Measurements from ENCODE around the gene FNDC3A.
"Not testable (repeated sequence)": the region's sequence is repeated elsewhere in the genome, so short reads cannot be mapped to it uniquely, and the experiment has no call there.

The FNDC3A gene

DNA sequence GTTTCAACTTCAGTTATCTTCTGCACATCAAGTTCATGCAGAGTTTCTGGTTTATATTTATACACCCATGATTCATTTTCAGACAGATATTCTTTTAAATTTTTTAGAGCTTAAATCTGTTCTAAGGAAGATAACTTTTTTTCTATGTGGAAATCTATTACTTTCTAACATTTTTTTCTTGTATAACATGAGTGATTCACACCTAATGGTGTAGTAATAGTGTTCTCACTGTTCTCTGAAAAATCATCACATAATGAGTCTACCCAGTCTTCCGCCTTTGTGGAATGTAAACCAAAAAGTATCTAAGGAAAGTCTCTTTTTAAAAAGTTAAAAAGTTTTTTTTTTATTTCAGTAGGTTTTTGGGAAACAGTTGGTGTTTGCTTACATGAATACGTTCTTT is 70.8 kb downstream of the FNDC3A start:
- H3K4me1 ChIP-seq (ENCODE audit: control insufficient read depth in 1 of 2, insufficient read depth in 2 of 2, low read length in 2 of 2) = no peaks in the 10 kb centered on the region
- peaks cover 0 to 3% of the 10 kb centered on the region in 2 donors for H3K9me3 ChIP-seq (ENCODE audit: control insufficient read depth in 1 of 2, low read length in 2 of 2)
- no peaks in the 10 kb centered on the region for H3K27me3 ChIP-seq (ENCODE audit: low read depth, low read length)
- no peak overlapping the region for H3K27ac ChIP-seq (ENCODE audit: low read length)
- H3K4me3 ChIP-seq (ENCODE audit: low read depth in 1 of 2, low read length in 2 of 2) = no peak overlapping the region
- no peaks in the 10 kb centered on the region for H3K36me3 ChIP-seq (ENCODE audit: control insufficient read depth in 1 of 2, insufficient read depth in 2 of 2, low read length in 2 of 2)

- H3K4me1 ChIP-seq (ENCODE audit: control insufficient read depth in 1 of 2, insufficient read depth in 2 of 2, low read length in 2 of 2) = no peaks in the 10 kb centered on the region
- no peaks in the 10 kb centered on the region for H3K27me3 ChIP-seq (ENCODE audit: low read depth, low read length)
- H3K4me3 ChIP-seq (ENCODE audit: low read depth in 1 of 2, low read length in 2 of 2) = no peak overlapping the region
- peaks cover 0 to 3% of the 10 kb centered on the region in 2 donors for H3K9me3 ChIP-seq (ENCODE audit: control insufficient read depth in 1 of 2, low read length in 2 of 2)
- H3K27ac ChIP-seq (ENCODE audit: low read length) = no peak overlapping the region
- H3K36me3 ChIP-seq (ENCODE audit: control insufficient read depth in 1 of 2, insufficient read depth in 2 of 2, low read length in 2 of 2) = peaks cover 0 to 4% of the 10 kb centered on the region in 2 donors
These were observed 77.1 kb downstream of the FNDC3A start for GRCh38 chr13:49052813-49053212.

DNA sequence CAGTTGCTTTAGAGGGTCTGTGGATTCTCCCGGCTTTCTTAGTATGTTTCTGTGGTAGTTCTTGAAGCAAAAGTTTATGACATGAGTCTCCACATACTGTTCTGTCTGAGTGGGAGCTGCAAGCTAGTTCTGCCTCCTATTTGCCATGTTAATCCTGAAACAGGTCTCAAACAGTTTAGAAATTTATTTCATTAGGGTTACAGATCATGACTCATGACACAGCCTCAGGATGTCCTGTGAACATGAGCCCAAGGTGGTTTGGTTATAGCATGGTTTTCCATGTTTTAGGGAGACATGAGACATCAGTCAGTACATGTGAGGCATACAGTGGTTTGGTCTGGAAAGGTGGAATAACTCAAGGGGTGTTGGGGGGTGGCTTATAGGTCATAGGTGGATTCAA is 77.5 kb downstream of the FNDC3A start:
- H3K4me3 ChIP-seq (ENCODE audit: low read depth in 1 of 2, low read length in 2 of 2) = no peak overlapping the region
- no peak overlapping the region for H3K27ac ChIP-seq (ENCODE audit: low read length)
- H3K27me3 ChIP-seq (ENCODE audit: low read depth, low read length) = no peaks in the 10 kb centered on the region
- H3K9me3 ChIP-seq (ENCODE audit: control insufficient read depth in 1 of 2, low read length in 2 of 2) = peaks cover 0 to 3% of the 10 kb centered on the region in 2 donors
- H3K36me3 ChIP-seq (ENCODE audit: control insufficient read depth in 1 of 2, insufficient read depth in 2 of 2, low read length in 2 of 2) = peaks cover 0 to 4% of the 10 kb centered on the region in 2 donors
- no peaks in the 10 kb centered on the region for H3K4me1 ChIP-seq (ENCODE audit: control insufficient read depth in 1 of 2, insufficient read depth in 2 of 2, low read length in 2 of 2)

GRCh38 chr13:49053906-49054305 is 78.2 kb downstream of the FNDC3A start:
- Histone ChIP-seq H3K27me3 (ENCODE audit: low read depth, low read length) (no peaks in the 10 kb centered on the region), H3K4me1 (ENCODE audit: control insufficient read depth in 1 of 2, insufficient read depth in 2 of 2, low read length in 2 of 2) (no peaks in the 10 kb centered on the region), H3K4me3 (ENCODE audit: low read depth in 1 of 2, low read length in 2 of 2) (no peak overlapping the region), H3K36me3 (ENCODE audit: control insufficient read depth in 1 of 2, insufficient read depth in 2 of 2, low read length in 2 of 2) (peaks cover 0 to 4% of the 10 kb centered on the region in 2 donors), H3K27ac (ENCODE audit: low read length) (no peak overlapping the region), H3K9me3 (ENCODE audit: control insufficient read depth in 1 of 2, low read length in 2 of 2) (no peaks in the 10 kb centered on the region)

DNA sequence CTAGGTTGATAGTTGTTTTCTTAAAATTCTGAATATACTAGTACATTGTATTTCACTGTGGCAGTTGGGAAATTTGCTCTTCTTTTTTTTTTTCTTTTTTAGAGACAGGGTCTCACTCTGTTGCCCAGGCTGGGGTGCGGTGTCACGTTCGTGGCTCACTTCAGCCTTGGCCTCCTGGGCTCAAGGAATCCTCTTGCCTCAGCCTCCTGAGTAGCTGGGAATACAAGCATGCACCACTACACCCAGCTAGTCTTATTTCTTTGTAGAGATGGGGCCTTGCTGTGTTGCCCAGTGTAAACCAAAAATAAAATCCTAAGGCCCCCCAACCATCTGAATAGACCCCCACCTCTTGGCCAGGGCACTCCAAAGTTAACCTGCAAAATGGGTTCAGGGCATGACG is 79.3 kb downstream of the FNDC3A start:
- no peaks in the 10 kb centered on the region for H3K9me3 ChIP-seq (ENCODE audit: control insufficient read depth in 1 of 2, low read length in 2 of 2)
- no peaks in the 10 kb centered on the region for H3K27me3 ChIP-seq (ENCODE audit: low read depth, low read length)
- no peak overlapping the region for H3K27ac ChIP-seq (ENCODE audit: low read length)
- no peaks in the 10 kb centered on the region for H3K4me1 ChIP-seq (ENCODE audit: control insufficient read depth in 1 of 2, insufficient read depth in 2 of 2, low read length in 2 of 2)
- H3K36me3 ChIP-seq (ENCODE audit: control insufficient read depth in 1 of 2, insufficient read depth in 2 of 2, low read length in 2 of 2) = peaks cover 0 to 4% of the 10 kb centered on the region in 2 donors
- no peak overlapping the region for H3K4me3 ChIP-seq (ENCODE audit: low read depth in 1 of 2, low read length in 2 of 2)

GRCh38 chr13:49057176-49057575 is 81.5 kb downstream of the FNDC3A start:
- Histone ChIP-seq H3K36me3 (ENCODE audit: control insufficient read depth in 1 of 2, insufficient read depth in 2 of 2, low read length in 2 of 2) (peaks cover 0 to 4% of the 10 kb centered on the region in 2 donors), H3K9me3 (ENCODE audit: control insufficient read depth in 1 of 2, low read length in 2 of 2) (no peaks in the 10 kb centered on the region), H3K27me3 (ENCODE audit: low read depth, low read length) (no peaks in the 10 kb centered on the region), H3K4me3 (ENCODE audit: low read depth in 1 of 2, low read length in 2 of 2) (no peak overlapping the region), H3K27ac (ENCODE audit: low read length) (no peak overlapping the region), H3K4me1 (ENCODE audit: control insufficient read depth in 1 of 2, insufficient read depth in 2 of 2, low read length in 2 of 2) (no peaks in the 10 kb centered on the region)

- H3K4me1 ChIP-seq (ENCODE audit: control insufficient read depth in 1 of 2, insufficient read depth in 2 of 2, low read length in 2 of 2) = no peaks in the 10 kb centered on the region
- H3K36me3 ChIP-seq (ENCODE audit: control insufficient read depth in 1 of 2, insufficient read depth in 2 of 2, low read length in 2 of 2) = peaks cover 0 to 4% of the 10 kb centered on the region in 2 donors
- no peaks in the 10 kb centered on the region for H3K27me3 ChIP-seq (ENCODE audit: low read depth, low read length)
- H3K27ac ChIP-seq (ENCODE audit: low read length) = no peak overlapping the region
- H3K4me3 ChIP-seq (ENCODE audit: low read depth in 1 of 2, low read length in 2 of 2) = no peak overlapping the region
- no peaks in the 10 kb centered on the region for H3K9me3 ChIP-seq (ENCODE audit: control insufficient read depth in 1 of 2, low read length in 2 of 2)
These were observed 83.0 kb downstream of the FNDC3A start for GRCh38 chr13:49058761-49059160.

DNA sequence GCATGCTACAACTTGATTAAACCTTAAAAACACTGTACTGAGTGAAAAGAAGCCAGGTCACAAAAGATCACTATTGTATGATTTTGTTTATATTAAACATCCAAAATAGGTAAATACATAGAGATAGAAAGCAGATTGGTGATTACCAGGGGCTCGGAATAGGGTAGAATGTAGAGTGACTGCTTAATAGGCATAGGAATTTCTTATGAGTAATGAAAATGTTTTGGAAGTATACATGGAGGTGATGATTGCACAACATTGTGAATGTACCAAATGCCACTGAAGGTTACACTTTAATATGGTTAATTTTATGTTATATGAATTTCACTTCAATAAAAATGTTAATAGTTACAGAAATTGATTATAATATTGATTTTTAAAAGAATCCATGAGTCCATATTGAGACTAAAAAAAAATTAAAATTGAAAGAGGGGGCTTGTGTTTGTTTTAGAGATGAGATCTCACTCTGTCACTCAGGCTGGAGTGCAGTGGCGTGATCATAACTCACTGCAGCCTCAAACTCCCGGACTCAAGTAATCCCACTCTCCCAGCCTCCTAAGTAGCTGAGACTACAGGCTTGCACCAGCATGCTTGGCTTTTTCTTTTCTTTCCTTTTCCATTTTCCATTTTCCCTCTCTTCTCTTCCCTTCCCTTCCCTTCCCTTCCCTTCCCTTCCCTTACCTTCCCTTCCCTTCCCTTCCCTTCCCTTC is 85.1 kb downstream of the FNDC3A start:
- no peaks in the 10 kb centered on the region for H3K4me1 ChIP-seq (ENCODE audit: control insufficient read depth in 1 of 2, insufficient read depth in 2 of 2, low read length in 2 of 2)
- H3K27ac ChIP-seq (ENCODE audit: low read length) = no peak overlapping the region
- H3K9me3 ChIP-seq (ENCODE audit: control insufficient read depth in 1 of 2, low read length in 2 of 2) = no peaks in the 10 kb centered on the region
- peaks cover 0 to 3% of the 10 kb centered on the region in 2 donors for H3K36me3 ChIP-seq (ENCODE audit: control insufficient read depth in 1 of 2, insufficient read depth in 2 of 2, low read length in 2 of 2)
- H3K4me3 ChIP-seq (ENCODE audit: low read depth in 1 of 2, low read length in 2 of 2) = no peak overlapping the region
- H3K27me3 ChIP-seq (ENCODE audit: low read depth, low read length) = no peaks in the 10 kb centered on the region

- not testable (repeated sequence) for H3K27ac ChIP-seq (ENCODE audit: low read length); H3K36me3 ChIP-seq (ENCODE audit: control insufficient read depth in 1 of 2, insufficient read depth in 2 of 2, low read length in 2 of 2); H3K4me3 ChIP-seq (ENCODE audit: low read depth in 1 of 2, low read length in 2 of 2); H3K9me3 ChIP-seq (ENCODE audit: control insufficient read depth in 1 of 2, low read length in 2 of 2); H3K4me1 ChIP-seq (ENCODE audit: control insufficient read depth in 1 of 2, insufficient read depth in 2 of 2, low read length in 2 of 2); H3K27me3 ChIP-seq (ENCODE audit: low read depth, low read length)
These were observed 85.7 kb downstream of the FNDC3A start for GRCh38 chr13:49061388-49061752.

- Histone ChIP-seq H3K36me3 (ENCODE audit: control insufficient read depth in 1 of 2, insufficient read depth in 2 of 2, low read length in 2 of 2) (no peaks in the 10 kb centered on the region), H3K27me3 (ENCODE audit: low read depth, low read length) (no peaks in the 10 kb centered on the region), H3K9me3 (ENCODE audit: control insufficient read depth in 1 of 2, low read length in 2 of 2) (no peaks in the 10 kb centered on the region), H3K27ac (ENCODE audit: low read length) (no peak overlapping the region), H3K4me1 (ENCODE audit: control insufficient read depth in 1 of 2, insufficient read depth in 2 of 2, low read length in 2 of 2) (peaks cover 0 to 4% of the 10 kb centered on the region in 2 donors), H3K4me3 (ENCODE audit: low read depth in 1 of 2, low read length in 2 of 2) (no peak overlapping the region)
These were observed 86.7 kb downstream of the FNDC3A start for GRCh38 chr13:49062297-49062896.

GRCh38 chr13:49063011-49063410 is 87.3 kb downstream of the FNDC3A start:
- Histone ChIP-seq H3K27ac (ENCODE audit: low read length) (no peak overlapping the region), H3K9me3 (ENCODE audit: control insufficient read depth in 1 of 2, low read length in 2 of 2) (no peaks in the 10 kb centered on the region), H3K4me1 (ENCODE audit: control insufficient read depth in 1 of 2, insufficient read depth in 2 of 2, low read length in 2 of 2) (peaks cover 0 to 4% of the 10 kb centered on the region in 2 donors), H3K27me3 (ENCODE audit: low read depth, low read length) (no peaks in the 10 kb centered on the region), H3K4me3 (ENCODE audit: low read depth in 1 of 2, low read length in 2 of 2) (no peak overlapping the region), H3K36me3 (ENCODE audit: control insufficient read depth in 1 of 2, insufficient read depth in 2 of 2, low read length in 2 of 2) (no peaks in the 10 kb centered on the region)

DNA sequence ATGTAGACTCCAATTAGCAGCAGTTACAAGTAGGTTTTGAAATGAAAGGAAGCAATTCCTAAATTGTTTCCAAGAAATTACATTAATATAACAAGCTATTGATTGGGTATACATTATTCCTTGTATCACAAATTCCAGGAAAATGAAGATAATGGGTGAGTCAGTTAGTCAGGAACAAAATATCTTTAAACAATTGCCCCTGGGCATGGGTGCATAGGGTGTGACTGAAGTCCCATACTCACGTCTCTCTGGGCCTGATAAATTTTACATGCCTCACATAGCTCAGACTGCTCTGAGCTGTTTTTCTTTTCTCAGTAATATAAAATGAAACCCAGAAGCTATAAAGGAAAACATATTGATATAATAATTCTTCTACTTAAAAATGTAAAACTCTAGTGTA is 87.8 kb downstream of the FNDC3A start:
- no peaks in the 10 kb centered on the region for H3K27me3 ChIP-seq (ENCODE audit: low read depth, low read length)
- H3K9me3 ChIP-seq (ENCODE audit: control insufficient read depth in 1 of 2, low read length in 2 of 2) = no peaks in the 10 kb centered on the region
- peaks cover 0 to 4% of the 10 kb centered on the region in 2 donors for H3K4me1 ChIP-seq (ENCODE audit: control insufficient read depth in 1 of 2, insufficient read depth in 2 of 2, low read length in 2 of 2)
- no peak overlapping the region for H3K4me3 ChIP-seq (ENCODE audit: low read depth in 1 of 2, low read length in 2 of 2)
- H3K27ac ChIP-seq (ENCODE audit: low read length) = no peak overlapping the region
- peaks cover 0 to 2% of the 10 kb centered on the region in 2 donors for H3K36me3 ChIP-seq (ENCODE audit: control insufficient read depth in 1 of 2, insufficient read depth in 2 of 2, low read length in 2 of 2)

All from muscle layer of duodenum (tissue), 2 donors.